ENCODE measurements around the gene MAPKAP1. TPM values are rescaled to one million over a fixed set of nuclear protein-coding genes. Genes with fewer than 3 reads are reported as not detected.
A peak's percentile ranks its signal among the peaks of the same experiment; 100 is the strongest.

The MAPKAP1 gene
- total and polyA plus RNA-seq, 2 experiments from 2014 or later = 68.4 to 98.5 TPM

DNA sequence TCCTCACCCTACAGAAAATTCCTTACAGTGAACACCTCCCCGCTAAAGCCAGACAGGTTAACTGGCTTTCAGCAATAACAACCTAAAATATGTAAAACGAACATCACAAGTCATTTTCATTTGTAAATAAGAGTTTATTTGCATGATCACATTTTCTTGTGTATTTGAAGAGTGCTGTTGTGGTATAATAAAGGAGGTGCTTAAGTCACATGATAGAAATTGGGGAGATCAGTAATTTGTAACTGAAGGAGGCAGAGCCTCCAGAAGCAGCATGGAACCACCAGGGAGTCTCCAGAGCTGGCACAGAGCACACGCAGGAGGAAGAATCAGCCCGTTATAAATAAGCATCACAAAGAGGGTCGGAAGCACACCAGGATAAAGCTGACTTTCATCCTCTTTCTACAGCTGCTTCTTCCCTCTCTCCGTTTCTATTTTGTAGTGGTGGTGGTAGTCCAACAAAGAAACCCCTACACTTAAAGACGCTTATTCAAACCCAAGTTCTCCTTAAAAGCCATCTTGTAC lies 210.6 kb downstream of the MAPKAP1 start:
- peak; percentile 53 for DNase-seq (ENCODE audit: low spot score)
- no peak overlapping the region for H2AFZ ChIP-seq
- no peaks in the 10 kb centered on the region; the same call in 1 of the 2 replicates for H4K20me1 ChIP-seq (replicated peaks; ENCODE audit: insufficient read depth)
- ATAC-seq = peak; percentile 86
- Mint-ChIP-seq H3K4me1 (peaks cover 42% of the 10 kb centered on the region), H3K4me3 (peak overlapping the region; percentile 7; the same call in 1 of the 3 replicates), H3K27me3 (ENCODE audit: insufficient read depth, low read depth, poor library complexity) (peaks cover 6% of the 10 kb centered on the region), H3K27ac (peak overlapping the region; percentile 74), H3K9me3 (no peaks in the 10 kb centered on the region), H3K36me3 (ENCODE audit: low read depth) (no peaks in the 10 kb centered on the region; the same call in 2 of the 3 replicates)
- peak overlapping the region; percentile 39 for H3K4me3 ChIP-seq
- H3K79me2 ChIP-seq (replicated peaks; ENCODE audit: insufficient read depth) = no peaks in the 10 kb centered on the region
- TF ChIP-seq NANOG (IDR thresholded peaks at IDR 0.05; ENCODE audit: borderline replicate concordance) (peak; percentile 56; the same call in 1 of the 2 replicates), ZNF462 (CRISPR knock-in tag; IDR thresholded peaks at IDR 0.05) (0 out of 2 replicates have a peak, but pooled peaks have one; percentile 12)
- TF ChIP-seq, protein P1, sequence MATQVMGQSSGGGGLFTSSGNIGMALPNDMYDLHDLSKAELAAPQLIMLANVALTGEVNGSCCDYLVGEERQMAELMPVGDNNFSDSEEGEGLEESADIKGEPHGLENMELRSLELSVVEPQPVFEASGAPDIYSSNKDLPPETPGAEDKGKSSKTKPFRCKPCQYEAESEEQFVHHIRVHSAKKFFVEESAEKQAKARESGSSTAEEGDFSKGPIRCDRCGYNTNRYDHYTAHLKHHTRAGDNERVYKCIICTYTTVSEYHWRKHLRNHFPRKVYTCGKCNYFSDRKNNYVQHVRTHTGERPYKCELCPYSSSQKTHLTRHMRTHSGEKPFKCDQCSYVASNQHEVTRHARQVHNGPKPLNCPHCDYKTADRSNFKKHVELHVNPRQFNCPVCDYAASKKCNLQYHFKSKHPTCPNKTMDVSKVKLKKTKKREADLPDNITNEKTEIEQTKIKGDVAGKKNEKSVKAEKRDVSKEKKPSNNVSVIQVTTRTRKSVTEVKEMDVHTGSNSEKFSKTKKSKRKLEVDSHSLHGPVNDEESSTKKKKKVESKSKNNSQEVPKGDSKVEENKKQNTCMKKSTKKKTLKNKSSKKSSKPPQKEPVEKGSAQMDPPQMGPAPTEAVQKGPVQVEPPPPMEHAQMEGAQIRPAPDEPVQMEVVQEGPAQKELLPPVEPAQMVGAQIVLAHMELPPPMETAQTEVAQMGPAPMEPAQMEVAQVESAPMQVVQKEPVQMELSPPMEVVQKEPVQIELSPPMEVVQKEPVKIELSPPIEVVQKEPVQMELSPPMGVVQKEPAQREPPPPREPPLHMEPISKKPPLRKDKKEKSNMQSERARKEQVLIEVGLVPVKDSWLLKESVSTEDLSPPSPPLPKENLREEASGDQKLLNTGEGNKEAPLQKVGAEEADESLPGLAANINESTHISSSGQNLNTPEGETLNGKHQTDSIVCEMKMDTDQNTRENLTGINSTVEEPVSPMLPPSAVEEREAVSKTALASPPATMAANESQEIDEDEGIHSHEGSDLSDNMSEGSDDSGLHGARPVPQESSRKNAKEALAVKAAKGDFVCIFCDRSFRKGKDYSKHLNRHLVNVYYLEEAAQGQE (IDR thresholded peaks at IDR 0.05; ENCODE audit: unreplicated experiment) = no peak
- no peaks in the 10 kb centered on the region for H3K36me3 ChIP-seq (ENCODE audit: insufficient read depth)
- peaks cover 40% of the 10 kb centered on the region for H3K4me1 ChIP-seq (ENCODE audit: insufficient read depth)
- H3K4me2 ChIP-seq = peak overlapping the region; percentile 73
- no peaks in the 10 kb centered on the region for H3K27me3 ChIP-seq (ENCODE audit: insufficient read depth)
- 0 out of 2 replicates have a peak, but pooled peaks cover 2% of the 10 kb centered on the region for H3F3A ChIP-seq (replicated peaks; ENCODE audit: low read depth)
- peak overlapping the region; percentile 67 for H3K27ac ChIP-seq (ENCODE audit: low read depth)
- H3K9me2 ChIP-seq (ENCODE audit: insufficient read depth) = no peaks in the 10 kb centered on the region

Measured in GM23338 (cell line).